ENCODE data around the gene PDCD4.

The PDCD4 gene

GRCh38 chr10:110898391-110898790 is 26.7 kb downstream of the PDCD4 start:
- CTCF ChIA-PET = no interaction called here
- POLR2A ChIA-PET = interaction anchor here (1.8 kb wide), 1 partner anchor 21 kb away, joined by 6 read pairs; the partner anchor contains the start of genes BBIP1 and SHOC2

GRCh38 chr10:110900983-110901382 is 29.3 kb downstream of the PDCD4 start:
- ChIA-PET CTCF (no interaction called here), POLR2A (interaction anchor here (2.0 to 2.8 kb wide), 2 partner anchors 18 to 28 kb away, joined by 4 to 13 read pairs; partner anchors contain the start of genes BBIP1 and SHOC2)
- no peak for DNase-seq (ENCODE audit: extremely low spot score)
- TF ChIP-seq SUZ12 (IDR thresholded peaks at IDR 0.05) = no peak
- no peak for TF ChIP-seq FOXM1 (IDR thresholded peaks at IDR 0.05; ENCODE audit: borderline replicate concordance)
- TF ChIP-seq LEF1 (IDR thresholded peaks at IDR 0.05; ENCODE audit: borderline replicate concordance) = no peak
- no peak for TF ChIP-seq ZNF384 (IDR thresholded peaks at IDR 0.05)
- no peak for TF ChIP-seq NFRKB (IDR thresholded peaks at IDR 0.05)
- TF ChIP-seq TARDBP (IDR thresholded peaks at IDR 0.05) = no peak
- no peak for TF ChIP-seq FOXK2 (IDR thresholded peaks at IDR 0.05)
- TF ChIP-seq HDGF (IDR thresholded peaks at IDR 0.05; ENCODE audit: borderline replicate concordance) = no peak
- TF ChIP-seq SP1 (IDR thresholded peaks at IDR 0.05) = no peak
- TF ChIP-seq FOXA1 (IDR thresholded peaks at IDR 0.05) = no peak
- no peak for TF ChIP-seq BHLHE40 (IDR thresholded peaks at IDR 0.05; ENCODE audit: borderline replicate concordance)
- TF ChIP-seq ARNT (IDR thresholded peaks at IDR 0.05) = no peak

More at GRCh38 chr10:110898391-110898790, 26.7 kb downstream of the PDCD4 start:
- no peak for DNase-seq (ENCODE audit: extremely low spot score)
- TF ChIP-seq HDGF (IDR thresholded peaks at IDR 0.05; ENCODE audit: borderline replicate concordance) (no peak), ARNT (IDR thresholded peaks at IDR 0.05) (no peak)

GRCh38 chr10:110901954-110902819 is 30.5 kb downstream of the PDCD4 start:
- ChIA-PET POLR2A (interaction anchor here (2.0 to 2.8 kb wide), 2 partner anchors 16 to 29 kb away, joined by 4 to 13 read pairs; partner anchors contain the start of genes BBIP1 and SHOC2), CTCF (interaction anchor here (1.6 kb wide), 1 partner anchor 8 kb away, joined by 7 read pairs; no protein-coding TSS in a partner anchor)
- no peak for DNase-seq (ENCODE audit: extremely low spot score)

GRCh38 chr10:110903280-110904278 is 31.9 kb downstream of the PDCD4 start:
- POLR2A ChIA-PET = interaction anchor here (1.0 to 2.8 kb wide), 3 partner anchors 9 to 31 kb away, joined by 3 to 13 read pairs (median 4); partner anchors contain the start of genes BBIP1 and SHOC2

More at GRCh38 chr10:110901954-110902819, 30.5 kb downstream of the PDCD4 start:
- TF ChIP-seq FOXA1 (IDR thresholded peaks at IDR 0.05) (no peak), TARDBP (IDR thresholded peaks at IDR 0.05) (no peak), PKNOX1 (IDR thresholded peaks at IDR 0.05) (no peak), LEF1 (IDR thresholded peaks at IDR 0.05; ENCODE audit: borderline replicate concordance) (no peak), NFRKB (IDR thresholded peaks at IDR 0.05) (no peak), L3MBTL2 (conservative IDR thresholded peaks at IDR 0.05) (no peak), ZNF384 (IDR thresholded peaks at IDR 0.05) (no peak), HDGF (IDR thresholded peaks at IDR 0.05; ENCODE audit: borderline replicate concordance) (no peak), CTBP1 (IDR thresholded peaks at IDR 0.05; ENCODE audit: borderline replicate concordance) (no peak), BHLHE40 (IDR thresholded peaks at IDR 0.05; ENCODE audit: borderline replicate concordance) (no peak), SUZ12 (IDR thresholded peaks at IDR 0.05) (no peak), ARNT (IDR thresholded peaks at IDR 0.05) (no peak), FOXM1 (IDR thresholded peaks at IDR 0.05; ENCODE audit: borderline replicate concordance) (no peak), SP1 (IDR thresholded peaks at IDR 0.05) (no peak)

GRCh38 chr10:110910138-110910537 is 38.4 kb downstream of the PDCD4 start:
- ChIA-PET POLR2A (interaction anchor here (0.5 to 1.8 kb wide), 3 partner anchors 9 to 39 kb away, joined by 3 to 10 read pairs (median 3); partner anchors contain the start of genes BBIP1, PDCD4 and SHOC2), CTCF (interaction anchor here (0.7 to 1.1 kb wide), 3 partner anchors 16 to 1571 kb away, joined by 3 read pairs; no protein-coding TSS in a partner anchor)
- DNase-seq (ENCODE audit: extremely low spot score) = no peak
- TF ChIP-seq HDGF (IDR thresholded peaks at IDR 0.05; ENCODE audit: borderline replicate concordance) = no peak
- no peak for TF ChIP-seq BHLHE40 (IDR thresholded peaks at IDR 0.05; ENCODE audit: borderline replicate concordance)
- no peak for TF ChIP-seq NFRKB (IDR thresholded peaks at IDR 0.05)
- TF ChIP-seq TARDBP (IDR thresholded peaks at IDR 0.05) = no peak
- TF ChIP-seq SP1 (IDR thresholded peaks at IDR 0.05) = no peak
- no peak for TF ChIP-seq FOXK2 (IDR thresholded peaks at IDR 0.05)
- no peak for TF ChIP-seq PKNOX1 (IDR thresholded peaks at IDR 0.05)
- no peak for TF ChIP-seq SUZ12 (IDR thresholded peaks at IDR 0.05)
- TF ChIP-seq ELF4 (IDR thresholded peaks at IDR 0.05) = no peak
- no peak for TF ChIP-seq CTBP1 (IDR thresholded peaks at IDR 0.05; ENCODE audit: borderline replicate concordance)
- no peak for TF ChIP-seq ZNF384 (IDR thresholded peaks at IDR 0.05)

More at GRCh38 chr10:110903280-110904278, 31.9 kb downstream of the PDCD4 start:
- no peak for TF ChIP-seq TARDBP (IDR thresholded peaks at IDR 0.05)
- no peak for TF ChIP-seq ELF4 (IDR thresholded peaks at IDR 0.05)
- TF ChIP-seq FOXM1 (IDR thresholded peaks at IDR 0.05; ENCODE audit: borderline replicate concordance) = no peak
- TF ChIP-seq LEF1 (IDR thresholded peaks at IDR 0.05; ENCODE audit: borderline replicate concordance) = no peak
- no peak for DNase-seq (ENCODE audit: extremely low spot score)
- CTCF ChIA-PET = interaction anchor here (0.5 to 1.6 kb wide), 2 partner anchors 9 to 931 kb away, joined by 5 to 7 read pairs; no protein-coding TSS in a partner anchor

Data from HEK293T (cell line).